Suprapubic skin (tissue), 4 donors: ENCODE data around the gene CTTNBP2. TPM values are rescaled to one million over a fixed set of nuclear protein-coding genes. Genes with fewer than 3 reads are reported as not detected.

Experiments used
- DNase-seq, 2 donors: peaks; one replicate each; pipeline ENCODE4 v3.0.0-alpha.2; 2019; ENCODE audit warnings: low spot score in 2 of 2
- H3K27ac ChIP-seq: fragments of 200-600 bp; sonication (generic); one replicate; pipeline ENCODE4 v1.5.1; 2019
- H3K27me3 ChIP-seq: fragments of 200-600 bp; sonication (generic); one replicate; pipeline ENCODE4 v1.5.1; 2019
- H3K36me3 ChIP-seq: fragments of 200-600 bp; sonication (generic); one replicate; pipeline ENCODE4 v1.5.1; 2019
- H3K4me1 ChIP-seq: fragments of 200-600 bp; sonication (generic); one replicate; pipeline ENCODE4 v1.5.1; 2019
- H3K4me3 ChIP-seq: fragments of 200-600 bp; sonication (generic); one replicate; pipeline ENCODE4 v1.5.1; 2019; ENCODE audit warnings: mild to moderate bottlenecking
- H3K9me3 ChIP-seq: fragments of 200-600 bp; sonication (generic); one replicate; pipeline ENCODE4 v1.5.1; 2019
- CTCF ChIP-seq, 2 donors: fragments of 200-600 bp in 1 of 2; fragments of 450-650 bp in 1 of 2; sonication (generic) in 1 of 2; IDR thresholded peaks; one replicate each; pipeline ENCODE4 v1.5.1; 2016 to 2019; ENCODE audit warnings: antibody characterized with exemption in 2 of 2, mild to moderate bottlenecking in 1 of 2, moderate library complexity in 1 of 2
- EP300 ChIP-seq: sonication (generic); formaldehyde crosslinking; IDR thresholded peaks from one replicate; pipeline ENCODE4 v1.6.1; 2017; ENCODE audit warnings: antibody characterized with exemption
- POLR2A ChIP-seq, 2 donors: fragments of 450-650 bp; IDR thresholded peaks; one replicate each; pipeline ENCODE4 v1.6.1; 2017; ENCODE audit warnings: antibody characterized with exemption in 2 of 2, mild to moderate bottlenecking in 2 of 2, moderate library complexity in 2 of 2
- POLR2AphosphoS5 ChIP-seq, 3 donors: sonication (generic); formaldehyde crosslinking; IDR thresholded peaks; one replicate each; pipeline ENCODE4 v1.6.1; 2017; ENCODE audit warnings: antibody characterized with exemption in 3 of 3
- WGBS: methylation state at CpG from one replicate; pipeline ENCODE4 v1.1.5; 2018; 5-methylcytosine and 5-hydroxymethylcytosine counted together
- total RNA-seq, 4 donors: library from RNA; depleted of rRNA; stranded (reverse); fragments of >200 nt; gene quantifications; one replicate each; pipeline ENCODE4 v1.1.0, GENCODE V29; 2016

Gene CTTNBP2
- total RNA-seq, 4 donors from 2014 or later, result 2.2 to 8.9 (median 5.3) TPM

GRCh38 chr7:117806011-117806410 lies 67.2 kb downstream of the CTTNBP2 start:
- Histone ChIP-seq H3K27me3 (no peaks in the 10 kb centered on the region), H3K27ac (no peak overlapping the region), H3K4me3 (no peak overlapping the region), H3K9me3 (no peaks in the 10 kb centered on the region), H3K36me3 (no peaks in the 10 kb centered on the region), H3K4me1 (peaks cover 18% of the 10 kb centered on the region)
- no peak for TF ChIP-seq CTCF (IDR thresholded peaks at IDR 0.05)
- TF ChIP-seq POLR2A (IDR thresholded peaks at IDR 0.05), result no peak
- no peak for TF ChIP-seq EP300
- no peak for TF ChIP-seq POLR2AphosphoS5 (IDR thresholded peaks at IDR 0.05)
- 88% methylated on average over 5 of the region's 5 CpGs for WGBS
- no peak for DNase-seq

GRCh38 chr7:117805241-117805640 lies 68.0 kb downstream of the CTTNBP2 start:
- H3K4me1 ChIP-seq, result peaks cover 18% of the 10 kb centered on the region
- no peak for DNase-seq
- no peaks in the 10 kb centered on the region for H3K27me3 ChIP-seq
- TF ChIP-seq POLR2A (IDR thresholded peaks at IDR 0.05), result no peak
- no peak for TF ChIP-seq EP300
- TF ChIP-seq CTCF (IDR thresholded peaks at IDR 0.05), result no peak
- no peak for TF ChIP-seq POLR2AphosphoS5 (IDR thresholded peaks at IDR 0.05)
- no peak overlapping the region for H3K27ac ChIP-seq
- H3K4me3 ChIP-seq, result no peak overlapping the region
- WGBS, result 76% methylated on average over 3 of the region's 3 CpGs
- H3K9me3 ChIP-seq, result no peaks in the 10 kb centered on the region
- H3K36me3 ChIP-seq, result no peaks in the 10 kb centered on the region

- no peak for TF ChIP-seq POLR2AphosphoS5 (IDR thresholded peaks at IDR 0.05)
- 99% methylated on average over 2 of the region's 2 CpGs for WGBS
- Histone ChIP-seq H3K27me3 (no peaks in the 10 kb centered on the region), H3K4me1 (peaks cover 9% of the 10 kb centered on the region), H3K4me3 (no peak overlapping the region), H3K27ac (no peak overlapping the region), H3K36me3 (no peaks in the 10 kb centered on the region), H3K9me3 (no peaks in the 10 kb centered on the region)
- DNase-seq, result no peak
Measured at GRCh38 chr7:117803476-117803875, 69.8 kb downstream of the CTTNBP2 start.

- no peaks in the 10 kb centered on the region for H3K9me3 ChIP-seq
- no peak for DNase-seq
- no peaks in the 10 kb centered on the region for H3K36me3 ChIP-seq
- WGBS, result 92% methylated on average over 2 of the region's 2 CpGs
- no peak overlapping the region for H3K27ac ChIP-seq
- no peak overlapping the region for H3K4me3 ChIP-seq
- TF ChIP-seq EP300 (no peak), POLR2A (IDR thresholded peaks at IDR 0.05) (no peak), CTCF (IDR thresholded peaks at IDR 0.05) (no peak), POLR2AphosphoS5 (IDR thresholded peaks at IDR 0.05) (no peak)
- H3K27me3 ChIP-seq, result no peaks in the 10 kb centered on the region
- H3K4me1 ChIP-seq, result peaks cover under 1% of the 10 kb centered on the region
Measured at GRCh38 chr7:117802660-117803059, 70.6 kb downstream of the CTTNBP2 start.

- DNase-seq, result no peak
- Histone ChIP-seq H3K4me1 (no peaks in the 10 kb centered on the region), H3K36me3 (no peaks in the 10 kb centered on the region), H3K27ac (no peak overlapping the region), H3K27me3 (no peaks in the 10 kb centered on the region), H3K4me3 (no peak overlapping the region), H3K9me3 (no peaks in the 10 kb centered on the region)
- TF ChIP-seq POLR2AphosphoS5 (IDR thresholded peaks at IDR 0.05), result no peak
- no peak for TF ChIP-seq EP300
- TF ChIP-seq POLR2A (IDR thresholded peaks at IDR 0.05), result no peak
- TF ChIP-seq CTCF (IDR thresholded peaks at IDR 0.05), result no peak
- WGBS, result 78% methylated on average over 1 of the region's 1 CpG
Measured at GRCh38 chr7:117800841-117801240, 72.4 kb downstream of the CTTNBP2 start.

- Histone ChIP-seq H3K27me3 (no peaks in the 10 kb centered on the region), H3K9me3 (no peaks in the 10 kb centered on the region), H3K27ac (no peak overlapping the region), H3K36me3 (no peaks in the 10 kb centered on the region), H3K4me3 (no peak overlapping the region), H3K4me1 (no peaks in the 10 kb centered on the region)
- WGBS, result 78% methylated on average over 3 of the region's 3 CpGs
- TF ChIP-seq POLR2AphosphoS5 (IDR thresholded peaks at IDR 0.05) (no peak), EP300 (no peak), CTCF (IDR thresholded peaks at IDR 0.05) (no peak), POLR2A (IDR thresholded peaks at IDR 0.05) (no peak)
- DNase-seq, result no peak
Measured at GRCh38 chr7:117800406-117800805, 72.8 kb downstream of the CTTNBP2 start.
